MM.1S (cell line): ENCODE measurements around the gene PIAS4.

Source experiments
- CTCF ChIP-seq: fragments of 300-600 bp; sonication (generic); IDR thresholded peaks from 2 replicates; pipeline ENCODE4 v1.5.1; 2016; ENCODE audit warnings: antibody characterized with exemption, low read length, mixed read lengths
- EZH2 ChIP-seq: fragments of 300-600 bp; sonication (generic); optimal IDR thresholded peaks from 2 replicates; pipeline ENCODE3; 2017; ENCODE audit warnings: low read depth, mild to moderate bottlenecking, antibody characterized with exemption, low read length, mixed read lengths

- no peak for TF ChIP-seq CTCF
- TF ChIP-seq EZH2 = no peak
Measured at GRCh38 chr19:4023600-4024398, 16.3 kb downstream of the PIAS4 start.
